GM08714 (cell line): ENCODE data around the gene SCAPER.
A peak's percentile ranks its signal among the peaks of the same experiment; 100 is the strongest.

Source experiments
- H3K4me3 ChIP-seq: fragments of 200-500 bp; sonication (Bioruptor generic); 2 replicates; pipeline ENCODE4 v1.5.1; 2014; ENCODE audit warnings: mild to moderate bottlenecking, low read length, inconsistent platforms
- ZNF274 ChIP-seq: IDR thresholded peaks from 2 replicates; pipeline ENCODE4 v1.6.1; 2012; ENCODE audit warnings: mild to moderate bottlenecking, low read depth, low read length

Gene SCAPER

GRCh38 chr15:76349301-76350070, 555.7 kb downstream of the SCAPER start:
- TF ChIP-seq ZNF274: no peak
- H3K4me3 ChIP-seq: no peak overlapping the region

GRCh38 chr15:76347482-76348055, 557.6 kb downstream of the SCAPER start:
- no peak for TF ChIP-seq ZNF274
- no peak overlapping the region; the same call in 1 of the 2 replicates for H3K4me3 ChIP-seq

- H3K4me3 ChIP-seq: peak overlapping the region; percentile 47; the same call in 1 of the 2 replicates
- no peak for TF ChIP-seq ZNF274
These were observed 558.3 kb downstream of the SCAPER start for GRCh38 chr15:76346669-76347481.

GRCh38 chr15:76345880-76346668, 559.1 kb downstream of the SCAPER start:
- TF ChIP-seq ZNF274: no peak
- peak overlapping the region; percentile 47; the same call in 1 of the 2 replicates for H3K4me3 ChIP-seq

- no peak for TF ChIP-seq ZNF274
- peak overlapping the region; percentile 47; the same call in 1 of the 2 replicates for H3K4me3 ChIP-seq
These were observed 559.6 kb downstream of the SCAPER start for GRCh38 chr15:76345583-76345879.

- H3K4me3 ChIP-seq: no peak overlapping the region
- TF ChIP-seq ZNF274: no peak
These were observed 560.1 kb downstream of the SCAPER start for GRCh38 chr15:76344893-76345582.

- H3K4me3 ChIP-seq: no peak overlapping the region
- no peak for TF ChIP-seq ZNF274
These were observed 561.7 kb downstream of the SCAPER start for GRCh38 chr15:76343313-76343996.

- peak overlapping the region; percentile 3; the same call in 1 of the 2 replicates for H3K4me3 ChIP-seq
These were observed 562.5 kb downstream of the SCAPER start for GRCh38 chr15:76342382-76343201.

GRCh38 chr15:76342058-76342381, 563.1 kb downstream of the SCAPER start:
- TF ChIP-seq ZNF274: no peak
- H3K4me3 ChIP-seq: no peak overlapping the region; the same call in 1 of the 2 replicates

More at GRCh38 chr15:76342382-76343201, 562.5 kb downstream of the SCAPER start:
- TF ChIP-seq ZNF274: no peak

- no peak for TF ChIP-seq ZNF274
- no peak overlapping the region; the same call in 1 of the 2 replicates for H3K4me3 ChIP-seq
These were observed 563.6 kb downstream of the SCAPER start for GRCh38 chr15:76341366-76342057.

- TF ChIP-seq ZNF274: no peak
- peak overlapping the region; percentile 58; the same call in 1 of the 2 replicates for H3K4me3 ChIP-seq
These were observed 564.3 kb downstream of the SCAPER start for GRCh38 chr15:76340803-76341365.

- H3K4me3 ChIP-seq: peak overlapping the region; percentile 58; the same call in 1 of the 2 replicates
These were observed 564.8 kb downstream of the SCAPER start for GRCh38 chr15:76340198-76340802.

More at GRCh38 chr15:76340198-76340802, 564.8 kb downstream of the SCAPER start:
- no peak for TF ChIP-seq ZNF274
